Measurements from ENCODE around the gene CALR.

The CALR gene

GRCh38 chr19:12967907-12968306 is 29.5 kb downstream of the CALR start:
- TF ChIP-seq POLR2AphosphoS5 (IDR thresholded peaks at IDR 0.05; ENCODE audit: low read depth, low read length): no peak
- no peak for TF ChIP-seq TAF1 (IDR thresholded peaks at IDR 0.05; ENCODE audit: borderline replicate concordance, insufficient read depth, low read length)
- TF ChIP-seq FOXP2 (optimal IDR thresholded peaks at IDR 0.05; ENCODE audit: borderline replicate concordance, extremely low read depth, extremely low read length, insufficient read depth): no peak
- no peak for TF ChIP-seq SIN3A (IDR thresholded peaks at IDR 0.05; ENCODE audit: borderline replicate concordance, insufficient read depth, low read length)
- TF ChIP-seq REST (IDR thresholded peaks at IDR 0.05; ENCODE audit: insufficient read depth in 1 of 2, low read depth in 2 of 2, low read length in 2 of 2): no peak

GRCh38 chr19:12969292-12969988 is 31.0 kb downstream of the CALR start, which contains the start of gene DAND5:
Gene DAND5, plus strand, starts transcription at chr19:12969576. Its CDS starts 85 bp downstream, at chr19:12969661.
- TF ChIP-seq FOXP2 (optimal IDR thresholded peaks at IDR 0.05; ENCODE audit: borderline replicate concordance, extremely low read depth, extremely low read length, insufficient read depth): no peak

GRCh38 chr19:12970070-12970820 is 31.8 kb downstream of the CALR start:
- TF ChIP-seq FOXP2 (optimal IDR thresholded peaks at IDR 0.05; ENCODE audit: borderline replicate concordance, extremely low read depth, extremely low read length, insufficient read depth): no peak
- TF ChIP-seq POLR2AphosphoS5 (IDR thresholded peaks at IDR 0.05; ENCODE audit: low read depth, low read length): no peak
- no peak for TF ChIP-seq TAF1 (IDR thresholded peaks at IDR 0.05; ENCODE audit: borderline replicate concordance, insufficient read depth, low read length)
- TF ChIP-seq SIN3A (IDR thresholded peaks at IDR 0.05; ENCODE audit: borderline replicate concordance, insufficient read depth, low read length): no peak
- TF ChIP-seq REST (IDR thresholded peaks at IDR 0.05; ENCODE audit: insufficient read depth in 1 of 2, low read depth in 2 of 2, low read length in 2 of 2): no peak

- TF ChIP-seq FOXP2 (optimal IDR thresholded peaks at IDR 0.05; ENCODE audit: borderline replicate concordance, extremely low read depth, extremely low read length, insufficient read depth): no peak
- TF ChIP-seq POLR2AphosphoS5 (IDR thresholded peaks at IDR 0.05; ENCODE audit: low read depth, low read length): no peak
- no peak for TF ChIP-seq SIN3A (IDR thresholded peaks at IDR 0.05; ENCODE audit: borderline replicate concordance, insufficient read depth, low read length)
- no peak for TF ChIP-seq REST (IDR thresholded peaks at IDR 0.05; ENCODE audit: insufficient read depth in 1 of 2, low read depth in 2 of 2, low read length in 2 of 2)
- no peak for TF ChIP-seq TAF1 (IDR thresholded peaks at IDR 0.05; ENCODE audit: borderline replicate concordance, insufficient read depth, low read length)
Measured at GRCh38 chr19:12973236-12973635, 34.8 kb downstream of the CALR start.

- TF ChIP-seq POLR2AphosphoS5 (IDR thresholded peaks at IDR 0.05; ENCODE audit: low read depth, low read length): no peak
- no peak for TF ChIP-seq TAF1 (IDR thresholded peaks at IDR 0.05; ENCODE audit: borderline replicate concordance, insufficient read depth, low read length)
- TF ChIP-seq REST (IDR thresholded peaks at IDR 0.05; ENCODE audit: insufficient read depth in 1 of 2, low read depth in 2 of 2, low read length in 2 of 2): no peak
- no peak for TF ChIP-seq SIN3A (IDR thresholded peaks at IDR 0.05; ENCODE audit: borderline replicate concordance, insufficient read depth, low read length)
- no peak for TF ChIP-seq FOXP2 (optimal IDR thresholded peaks at IDR 0.05; ENCODE audit: borderline replicate concordance, extremely low read depth, extremely low read length, insufficient read depth)
Measured at GRCh38 chr19:12974301-12975220, 36.2 kb downstream of the CALR start.

All from PFSK-1 (cell line).